ENCODE measurements around the gene LRSAM1.

The LRSAM1 gene

GRCh38 chr9:127501821-127502343 lies 50.6 kb downstream of the LRSAM1 start:
- TF ChIP-seq CTCF (IDR thresholded peaks at IDR 0.05; ENCODE audit: insufficient read depth, low read length, poor library complexity, severe bottlenecking) (no peak), EZH2phosphoT487 (conservative IDR thresholded peaks at IDR 0.05; ENCODE audit: low read length) (no peak)
- Histone ChIP-seq H3K36me3 (ENCODE audit: low read length) (no peaks in the 10 kb centered on the region), H2AFZ (ENCODE audit: low read depth, low read length, severe bottlenecking) (no peak overlapping the region), H3K9me2 (replicated peaks; ENCODE audit: insufficient read depth, low read length) (no peaks in the 10 kb centered on the region), H3K27me3 (ENCODE audit: low read length) (no peaks in the 10 kb centered on the region), H3K4me2 (ENCODE audit: low read depth, low read length, poor library complexity, severe bottlenecking) (no peak overlapping the region), H3K4me3 (ENCODE audit: insufficient read depth, low read length, poor library complexity, severe bottlenecking) (no peak overlapping the region), H3K9me3 (ENCODE audit: insufficient read depth, low read length) (no peaks in the 10 kb centered on the region), H4K20me1 (ENCODE audit: low read depth, low read length) (no peaks in the 10 kb centered on the region), H3K9ac (ENCODE audit: low read length) (no peak overlapping the region), H3F3A (ENCODE audit: insufficient read depth) (no peaks in the 10 kb centered on the region), H3K27ac (ENCODE audit: low read depth, low read length) (no peak overlapping the region), H3K79me2 (ENCODE audit: insufficient read depth, low read length) (no peaks in the 10 kb centered on the region)

GRCh38 chr9:127502706-127503378 lies 51.5 kb downstream of the LRSAM1 start:
- Histone ChIP-seq H3K27me3 (ENCODE audit: low read length) (no peaks in the 10 kb centered on the region), H4K20me1 (ENCODE audit: low read depth, low read length) (no peaks in the 10 kb centered on the region), H3K9me2 (replicated peaks; ENCODE audit: insufficient read depth, low read length) (no peaks in the 10 kb centered on the region), H3K4me3 (ENCODE audit: insufficient read depth, low read length, poor library complexity, severe bottlenecking) (no peak overlapping the region), H3K9ac (ENCODE audit: low read length) (no peak overlapping the region), H2AFZ (ENCODE audit: low read depth, low read length, severe bottlenecking) (no peak overlapping the region), H3K9me3 (ENCODE audit: insufficient read depth, low read length) (no peaks in the 10 kb centered on the region), H3K36me3 (ENCODE audit: low read length) (no peaks in the 10 kb centered on the region), H3K27ac (ENCODE audit: low read depth, low read length) (no peak overlapping the region), H3K4me2 (ENCODE audit: low read depth, low read length, poor library complexity, severe bottlenecking) (no peak overlapping the region), H3F3A (ENCODE audit: insufficient read depth) (no peaks in the 10 kb centered on the region), H3K79me2 (ENCODE audit: insufficient read depth, low read length) (no peaks in the 10 kb centered on the region)
- TF ChIP-seq EZH2phosphoT487 (conservative IDR thresholded peaks at IDR 0.05; ENCODE audit: low read length) = no peak
- no peak for TF ChIP-seq CTCF (IDR thresholded peaks at IDR 0.05; ENCODE audit: insufficient read depth, low read length, poor library complexity, severe bottlenecking)

GRCh38 chr9:127503379-127503921 lies 52.1 kb downstream of the LRSAM1 start:
- H3K4me2 ChIP-seq (ENCODE audit: low read depth, low read length, poor library complexity, severe bottlenecking) = no peak overlapping the region
- no peaks in the 10 kb centered on the region for H3K9me3 ChIP-seq (ENCODE audit: insufficient read depth, low read length)
- H3K27me3 ChIP-seq (ENCODE audit: low read length) = no peaks in the 10 kb centered on the region
- no peaks in the 10 kb centered on the region for H3K36me3 ChIP-seq (ENCODE audit: low read length)
- H2AFZ ChIP-seq (ENCODE audit: low read depth, low read length, severe bottlenecking) = no peak overlapping the region
- TF ChIP-seq CTCF (IDR thresholded peaks at IDR 0.05; ENCODE audit: insufficient read depth, low read length, poor library complexity, severe bottlenecking) (no peak), EZH2phosphoT487 (conservative IDR thresholded peaks at IDR 0.05; ENCODE audit: low read length) (no peak)
- H3K79me2 ChIP-seq (ENCODE audit: insufficient read depth, low read length) = no peaks in the 10 kb centered on the region
- H3F3A ChIP-seq (ENCODE audit: insufficient read depth) = no peaks in the 10 kb centered on the region
- H3K9ac ChIP-seq (ENCODE audit: low read length) = no peak overlapping the region
- H3K4me3 ChIP-seq (ENCODE audit: insufficient read depth, low read length, poor library complexity, severe bottlenecking) = no peak overlapping the region
- no peaks in the 10 kb centered on the region for H3K9me2 ChIP-seq (replicated peaks; ENCODE audit: insufficient read depth, low read length)
- H3K27ac ChIP-seq (ENCODE audit: low read depth, low read length) = no peak overlapping the region
- no peaks in the 10 kb centered on the region for H4K20me1 ChIP-seq (ENCODE audit: low read depth, low read length)

Measured in SU-DHL-6 (cell line).